OCI-LY7 (cell line): Measurements from ENCODE around the gene PDGFD.

Source experiments
- EZH2phosphoT487 ChIP-seq: fragments of 200-600 bp; sonication (generic); IDR thresholded peaks from 2 replicates; pipeline ENCODE4 v1.6.1; 2018; ENCODE audit warnings: low read depth, borderline replicate concordance, mild to moderate bottlenecking, mixed run types, antibody characterized with exemption, low read length, moderate library complexity, mixed read lengths
- TF ChIP-seq, protein P1 (sequence below): fragments of 200-600 bp; sonication (generic); conservative IDR thresholded peaks from 2 replicates; pipeline ENCODE4 v1.5.1; 2014; ENCODE audit warnings: mild to moderate bottlenecking, antibody characterized with exemption, low read length, moderate library complexity, mixed read lengths

DNA sequence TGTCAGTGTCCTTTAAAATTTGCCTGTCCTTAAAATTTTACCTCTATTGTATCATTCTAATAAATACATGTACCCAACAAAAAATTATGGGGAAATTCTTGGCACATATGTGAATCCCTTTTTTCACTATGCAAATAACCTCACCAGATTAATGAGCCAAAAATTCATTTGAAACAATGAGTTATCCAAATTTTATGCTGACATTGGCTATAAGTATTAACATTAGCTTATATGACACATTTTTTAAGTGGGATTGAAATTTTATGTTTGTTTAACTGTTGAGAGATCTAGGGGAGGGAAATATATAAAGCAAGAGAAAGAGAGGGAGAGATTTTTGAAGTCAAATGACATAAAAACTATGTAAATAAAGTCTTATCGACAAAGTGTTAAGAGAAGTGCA lies 11.8 kb upstream of the PDGFD start:
- TF ChIP-seq, protein P1, sequence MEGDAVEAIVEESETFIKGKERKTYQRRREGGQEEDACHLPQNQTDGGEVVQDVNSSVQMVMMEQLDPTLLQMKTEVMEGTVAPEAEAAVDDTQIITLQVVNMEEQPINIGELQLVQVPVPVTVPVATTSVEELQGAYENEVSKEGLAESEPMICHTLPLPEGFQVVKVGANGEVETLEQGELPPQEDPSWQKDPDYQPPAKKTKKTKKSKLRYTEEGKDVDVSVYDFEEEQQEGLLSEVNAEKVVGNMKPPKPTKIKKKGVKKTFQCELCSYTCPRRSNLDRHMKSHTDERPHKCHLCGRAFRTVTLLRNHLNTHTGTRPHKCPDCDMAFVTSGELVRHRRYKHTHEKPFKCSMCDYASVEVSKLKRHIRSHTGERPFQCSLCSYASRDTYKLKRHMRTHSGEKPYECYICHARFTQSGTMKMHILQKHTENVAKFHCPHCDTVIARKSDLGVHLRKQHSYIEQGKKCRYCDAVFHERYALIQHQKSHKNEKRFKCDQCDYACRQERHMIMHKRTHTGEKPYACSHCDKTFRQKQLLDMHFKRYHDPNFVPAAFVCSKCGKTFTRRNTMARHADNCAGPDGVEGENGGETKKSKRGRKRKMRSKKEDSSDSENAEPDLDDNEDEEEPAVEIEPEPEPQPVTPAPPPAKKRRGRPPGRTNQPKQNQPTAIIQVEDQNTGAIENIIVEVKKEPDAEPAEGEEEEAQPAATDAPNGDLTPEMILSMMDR, result no peak
- TF ChIP-seq EZH2phosphoT487, result no peak
